ENCODE measurements around the gene GPS2. TPM values are rescaled to one million over a fixed set of nuclear protein-coding genes. Genes with fewer than 3 reads are reported as not detected.

GPS2 gene
- total RNA-seq, 4 donors from 2014 or later: 40.9 to 80.7 (median 70.5) TPM

- 31% methylated on average over 14 of the region's 43 CpGs; no CpG with 5 or more reads in 1 of the 2 donors for WGBS, 2 donors
- TF ChIP-seq CTCF (IDR thresholded peaks at IDR 0.05) (no peak), POLR2A (IDR thresholded peaks at IDR 0.05) (no peak)
- Histone ChIP-seq H3K4me3 (peak overlapping the region; percentile 31 to 73 (median 58)), H3K27ac (peak overlapping the region; percentile 70 to 92 (median 90)), H3K27me3 (peaks cover 0 to 31% (median 0%) of the 10 kb centered on the region in 4 donors), H3K36me3 (peaks cover 0 to 32% (median 0%) of the 10 kb centered on the region in 3 donors), H3K4me1 (peaks cover 23 to 55% (median 27%) of the 10 kb centered on the region in 3 donors), H3K9me3 (no peaks in the 10 kb centered on the region)
- no peak for DNase-seq
- intact Hi-C loops (cut with DNase I): no loop called here
Observed at GRCh38 chr17:7281953-7282751, 33.0 kb downstream of the GPS2 start.

- TF ChIP-seq CTCF (IDR thresholded peaks at IDR 0.05): peak in 1 of 6 experiments; percentile 23
- peak in 2 of 4 donors; percentile 46 to 62 for TF ChIP-seq POLR2A (IDR thresholded peaks at IDR 0.05)
- no peak for DNase-seq
- Histone ChIP-seq H3K36me3 (peaks cover 0 to 27% (median 0%) of the 10 kb centered on the region in 3 donors), H3K9me3 (no peaks in the 10 kb centered on the region), H3K27ac (peak within 1 kb of the TSS; percentile 70 to 92 (median 90)), H3K4me3 (peak within 1 kb of the TSS; percentile 31 to 73 (median 58)), H3K27me3 (peaks cover 0 to 31% (median 0%) of the 10 kb centered on the region in 4 donors), H3K4me1 (peaks cover 23 to 55% (median 27%) of the 10 kb centered on the region in 3 donors)
- intact Hi-C loops (cut with DNase I): no loop called here
- 1 to 3% methylated on average over 6 to 44 of the region's 71 CpGs for WGBS, 2 donors
Observed at GRCh38 chr17:7281074-7281952, 33.8 kb downstream of the GPS2 start, which contains the start of gene SLC2A4. SLC2A4 (plus strand) TSS chr17:7281718; CDS start chr17:7281935, 217 bp downstream.

GRCh38 chr17:7280519-7281073 lies 34.6 kb downstream of the GPS2 start:
- Histone ChIP-seq H3K9me3 (no peaks in the 10 kb centered on the region), H3K27ac (peak overlapping the region; percentile 70 to 92 (median 90)), H3K36me3 (peaks cover 0 to 20% (median 0%) of the 10 kb centered on the region in 3 donors), H3K4me1 (peaks cover 23 to 52% (median 27%) of the 10 kb centered on the region in 3 donors), H3K27me3 (peaks cover 0 to 31% (median 0%) of the 10 kb centered on the region in 4 donors), H3K4me3 (peak overlapping the region; percentile 31 to 73 (median 58))
- no peak for DNase-seq
- intact Hi-C loops (cut with DNase I): no loop called here
- 0 to 1% methylated on average over 8 to 15 of the region's 29 CpGs for WGBS, 2 donors
- no peak for TF ChIP-seq POLR2A (IDR thresholded peaks at IDR 0.05)
- peak; percentile 92 to 98 (median 96) for TF ChIP-seq CTCF (IDR thresholded peaks at IDR 0.05)

GRCh38 chr17:7279448-7279847 lies 35.7 kb downstream of the GPS2 start:
- Histone ChIP-seq H3K36me3 (peaks cover 0 to 9% (median 0%) of the 10 kb centered on the region in 3 donors), H3K9me3 (no peaks in the 10 kb centered on the region), H3K27ac (peak overlapping the region in 2 of 4 donors; percentile 88 to 92), H3K4me1 (peaks cover 23 to 49% (median 27%) of the 10 kb centered on the region in 3 donors), H3K4me3 (no peak overlapping the region), H3K27me3 (peaks cover 0 to 26% (median 0%) of the 10 kb centered on the region in 4 donors)
- TF ChIP-seq POLR2A (IDR thresholded peaks at IDR 0.05) (no peak), CTCF (IDR thresholded peaks at IDR 0.05) (no peak)
- WGBS, 2 donors: 70 to 78% methylated on average over 8 of the region's 8 CpGs
- intact Hi-C loops (cut with DNase I): no loop called here
- DNase-seq: no peak
